Measurements from ENCODE around the gene TMTC2.

DNA sequence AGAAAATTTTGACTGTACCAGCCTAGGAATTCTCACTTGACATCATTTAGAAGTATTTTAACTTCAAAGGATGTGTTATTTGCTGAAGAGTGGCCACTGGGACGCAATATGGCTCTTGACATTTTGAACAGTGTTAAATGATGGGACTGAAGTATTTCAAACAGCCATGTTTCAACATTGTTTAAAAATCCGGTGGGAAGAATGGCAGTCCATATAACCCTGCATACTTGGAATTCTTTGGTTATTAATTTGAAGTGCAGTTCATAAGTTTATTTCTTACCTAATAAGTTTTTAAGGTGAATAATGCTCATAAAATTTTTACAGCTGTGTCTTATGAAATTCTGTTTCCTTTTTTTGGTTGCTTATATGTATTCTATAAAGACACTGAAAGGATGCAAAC is 8.3 kb downstream of the TMTC2 start:
- TF ChIP-seq CTCF (IDR thresholded peaks at IDR 0.05; ENCODE audit: poor library complexity, severe bottlenecking) (no peak), EZH2 (IDR thresholded peaks at IDR 0.05; ENCODE audit: borderline replicate concordance, insufficient read depth, low read length, poor library complexity, severe bottlenecking) (no peak), EP300 (conservative IDR thresholded peaks at IDR 0.05; ENCODE audit: poor library complexity, severe bottlenecking) (no peak), POLR2AphosphoS5 (IDR thresholded peaks at IDR 0.05) (no peak), TAF1 (IDR thresholded peaks at IDR 0.05; ENCODE audit: low read depth) (no peak), RAD21 (conservative IDR thresholded peaks at IDR 0.05) (no peak), SMC3 (conservative IDR thresholded peaks at IDR 0.05; ENCODE audit: poor library complexity) (no peak), MXI1 (conservative IDR thresholded peaks at IDR 0.05; ENCODE audit: poor library complexity, severe bottlenecking) (no peak)
- TF ChIP-seq, protein P1, sequence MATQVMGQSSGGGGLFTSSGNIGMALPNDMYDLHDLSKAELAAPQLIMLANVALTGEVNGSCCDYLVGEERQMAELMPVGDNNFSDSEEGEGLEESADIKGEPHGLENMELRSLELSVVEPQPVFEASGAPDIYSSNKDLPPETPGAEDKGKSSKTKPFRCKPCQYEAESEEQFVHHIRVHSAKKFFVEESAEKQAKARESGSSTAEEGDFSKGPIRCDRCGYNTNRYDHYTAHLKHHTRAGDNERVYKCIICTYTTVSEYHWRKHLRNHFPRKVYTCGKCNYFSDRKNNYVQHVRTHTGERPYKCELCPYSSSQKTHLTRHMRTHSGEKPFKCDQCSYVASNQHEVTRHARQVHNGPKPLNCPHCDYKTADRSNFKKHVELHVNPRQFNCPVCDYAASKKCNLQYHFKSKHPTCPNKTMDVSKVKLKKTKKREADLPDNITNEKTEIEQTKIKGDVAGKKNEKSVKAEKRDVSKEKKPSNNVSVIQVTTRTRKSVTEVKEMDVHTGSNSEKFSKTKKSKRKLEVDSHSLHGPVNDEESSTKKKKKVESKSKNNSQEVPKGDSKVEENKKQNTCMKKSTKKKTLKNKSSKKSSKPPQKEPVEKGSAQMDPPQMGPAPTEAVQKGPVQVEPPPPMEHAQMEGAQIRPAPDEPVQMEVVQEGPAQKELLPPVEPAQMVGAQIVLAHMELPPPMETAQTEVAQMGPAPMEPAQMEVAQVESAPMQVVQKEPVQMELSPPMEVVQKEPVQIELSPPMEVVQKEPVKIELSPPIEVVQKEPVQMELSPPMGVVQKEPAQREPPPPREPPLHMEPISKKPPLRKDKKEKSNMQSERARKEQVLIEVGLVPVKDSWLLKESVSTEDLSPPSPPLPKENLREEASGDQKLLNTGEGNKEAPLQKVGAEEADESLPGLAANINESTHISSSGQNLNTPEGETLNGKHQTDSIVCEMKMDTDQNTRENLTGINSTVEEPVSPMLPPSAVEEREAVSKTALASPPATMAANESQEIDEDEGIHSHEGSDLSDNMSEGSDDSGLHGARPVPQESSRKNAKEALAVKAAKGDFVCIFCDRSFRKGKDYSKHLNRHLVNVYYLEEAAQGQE (IDR thresholded peaks at IDR 0.05; ENCODE audit: borderline replicate concordance): no peak
